Heart right ventricle (tissue), 16 donors: Measurements from ENCODE around the gene MASP1. TPM values are rescaled to one million over a fixed set of nuclear protein-coding genes. Genes with fewer than 3 reads are reported as not detected.

Experiments
- ATAC-seq, 8 donors: fragments of 200-7000 bp; cut with Tn5 transposase; one replicate each; pipeline ENCODE4 v1.9.1; 2020; ENCODE audit warnings: mild to moderate bottlenecking in 8 of 8, moderate library complexity in 8 of 8, moderate number of reproducible peaks in 1 of 8
- DNase-seq, 2 donors: peaks; one replicate each; pipeline ENCODE4 v3.0.0-alpha.2; 2020
- H3K27ac ChIP-seq, 10 donors: fragments of 200-600 bp; sonication (generic) in 2 of 10; one replicate each; pipeline versions ENCODE4 v1.5.0 to v1.8.0; 2020 to 2022; ENCODE audit warnings: mild to moderate bottlenecking in 3 of 10
- H3K27me3 ChIP-seq, 7 donors: fragments of 200-600 bp; one replicate each; pipeline ENCODE4 v1.8.0; 2021 to 2022; ENCODE audit warnings: mild to moderate bottlenecking in 2 of 7
- H3K36me3 ChIP-seq, 9 donors: fragments of 200-600 bp; sonication (generic) in 1 of 9; one replicate each; pipeline versions ENCODE4 v1.5.0 to v1.8.0; 2020 to 2022; ENCODE audit warnings: mild to moderate bottlenecking in 2 of 9
- H3K4me1 ChIP-seq, 9 donors: fragments of 200-600 bp; sonication (generic) in 1 of 9; one replicate each; pipeline versions ENCODE4 v1.5.0 to v1.8.0; 2020 to 2022; ENCODE audit warnings: mild to moderate bottlenecking in 4 of 9
- H3K4me3 ChIP-seq, 10 donors: fragments of 200-600 bp; sonication (generic) in 2 of 10; one replicate each; pipeline versions ENCODE4 v1.5.0 to v1.8.0; 2020 to 2022; ENCODE audit warnings: mild to moderate bottlenecking in 7 of 10, moderate library complexity in 2 of 10
- H3K9me3 ChIP-seq, 11 donors: fragments of 200-600 bp in 10 of 11; sonication (generic) in 2 of 11; one replicate each; pipeline versions ENCODE4 v1.5.0 to v1.8.0; 2013 to 2022; ENCODE audit warnings: mild to moderate bottlenecking in 2 of 11, control low read depth in 1 of 11, moderate library complexity in 1 of 11
- WGBS, 2 donors: extraction: QIAGEN DNeasy Blood & Tissue Kit; methylation state at CpG; one replicate each; pipeline ENCODE4 v1.1.7; 2013; ENCODE audit warnings: inconsistent platforms in 1 of 2; 5-methylcytosine and 5-hydroxymethylcytosine counted together
- intact Hi-C, 10 donors: fragments of 100-400 bp; cut with DNase I; formaldehyde crosslinking; loops; one replicate each; pipeline versions ENCODE4 v1.11.1 to v1.14.2; 2022
- polyA plus RNA-seq, 2 donors: library from polyadenylated mRNA; stranded (reverse); fragments of 200-250 nt; gene quantifications; one replicate each; pipeline ENCODE4 v1.2.3, GENCODE V29; 2013
- total RNA-seq, 10 donors: library from RNA; stranded (reverse); fragmentation: NEBNext Ultra II Directional in 3 of 10; extraction: Animal tissue kit (Norgen Biotek cat#: 25700) in 3 of 10; gene quantifications; one replicate each; pipeline versions ENCODE4 v1.2.1 to v1.2.4, GENCODE V29; 2021 to 2023
- TF ChIP-seq, protein P1 (sequence below), 9 donors: fragments of 200-600 bp; sonication (generic) in 2 of 9; IDR thresholded peaks; one replicate each; pipeline versions ENCODE4 v1.5.0 to v1.8.0; 2021 to 2022; ENCODE audit warnings: antibody characterized with exemption in 9 of 9, mild to moderate bottlenecking in 5 of 9, moderate library complexity in 1 of 9
- donor health status: Arrhythmogenic right ventricular cardiomyopathy.
- donor health status: ischemic (EF 13 %, LVEDD 7.1; RV severe dilation, severe dysfunction).
- donor health status: healthy with polysubstance abuse.
- donor health status: DM: no; HTN: yes; CAD: no.
- donor health status: DM: no; HTN: no; CAD: no.
- donor health status: ischemic (EF 25% LVEDD 6.9; RV normal size, moderate dysfunction).
- donor health status: ischemic (EF 25% LVEDD 5.7; RV mildly dilated, moderate dysfunction).
- donor health status: healthy.
- donor health status: DM: yes; HTN: yes; CAD: no.
- donor health status: Ischemic cardiomyopathy.
- donor health status: ischemic (EF 35%, LVEDD 5.7; RV mildly dilated, moderate dysfunction).
- donor health status: nonischemic (EF 11% LVEDD 7.7; RV severe dilation, severe dysfunction).
- donor health status: DM: yes; HTN: yes; CAD: no.
- donor health status: PGD.
- donor health status: ischemic (EF 29% LVEDD 5.4; RV normal size, mild dysfunction).
- donor health status: nonischemic (EF 23%, LVEDD 6.1; RV moderate dilation, normal function).

The MASP1 gene
- total and polyA plus RNA-seq, 12 donors = 51.5 to 274 (median 211) TPM

DNA sequence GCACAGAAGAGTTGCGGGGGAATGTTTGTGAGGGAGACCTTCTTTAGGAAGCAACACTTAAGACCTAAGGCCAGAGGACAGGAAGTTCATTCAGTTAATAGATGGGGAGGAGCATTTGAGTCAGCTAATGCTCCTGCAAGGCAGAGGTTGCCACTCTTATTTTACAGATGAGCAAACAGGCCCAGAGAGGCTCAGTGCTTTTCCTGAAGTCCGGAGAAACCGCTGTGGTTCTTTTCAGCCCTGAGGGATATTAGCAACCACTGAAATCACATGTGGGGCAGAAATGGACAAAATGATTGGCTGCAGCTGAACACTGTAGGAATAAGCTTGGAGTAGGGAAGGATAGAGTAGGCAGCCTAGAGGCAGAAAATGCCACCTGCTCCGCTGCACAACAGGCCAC is 43.4 kb upstream of the MASP1 start:
- 91 to 95% methylated on average over 4 of the region's 4 CpGs for WGBS, 2 donors
- Histone ChIP-seq H3K9me3 (no peaks in the 10 kb centered on the region), H3K27ac (no peak overlapping the region), H3K4me1 (no peaks in the 10 kb centered on the region), H3K27me3 (peaks cover 0 to 6% (median 0%) of the 10 kb centered on the region in 7 donors), H3K4me3 (no peak overlapping the region), H3K36me3 (no peaks in the 10 kb centered on the region)
- TF ChIP-seq, protein P1, sequence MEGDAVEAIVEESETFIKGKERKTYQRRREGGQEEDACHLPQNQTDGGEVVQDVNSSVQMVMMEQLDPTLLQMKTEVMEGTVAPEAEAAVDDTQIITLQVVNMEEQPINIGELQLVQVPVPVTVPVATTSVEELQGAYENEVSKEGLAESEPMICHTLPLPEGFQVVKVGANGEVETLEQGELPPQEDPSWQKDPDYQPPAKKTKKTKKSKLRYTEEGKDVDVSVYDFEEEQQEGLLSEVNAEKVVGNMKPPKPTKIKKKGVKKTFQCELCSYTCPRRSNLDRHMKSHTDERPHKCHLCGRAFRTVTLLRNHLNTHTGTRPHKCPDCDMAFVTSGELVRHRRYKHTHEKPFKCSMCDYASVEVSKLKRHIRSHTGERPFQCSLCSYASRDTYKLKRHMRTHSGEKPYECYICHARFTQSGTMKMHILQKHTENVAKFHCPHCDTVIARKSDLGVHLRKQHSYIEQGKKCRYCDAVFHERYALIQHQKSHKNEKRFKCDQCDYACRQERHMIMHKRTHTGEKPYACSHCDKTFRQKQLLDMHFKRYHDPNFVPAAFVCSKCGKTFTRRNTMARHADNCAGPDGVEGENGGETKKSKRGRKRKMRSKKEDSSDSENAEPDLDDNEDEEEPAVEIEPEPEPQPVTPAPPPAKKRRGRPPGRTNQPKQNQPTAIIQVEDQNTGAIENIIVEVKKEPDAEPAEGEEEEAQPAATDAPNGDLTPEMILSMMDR (IDR thresholded peaks at IDR 0.05) = no peak
- no peak for ATAC-seq
- intact Hi-C loops = no loop called here
- DNase-seq = no peak

DNA sequence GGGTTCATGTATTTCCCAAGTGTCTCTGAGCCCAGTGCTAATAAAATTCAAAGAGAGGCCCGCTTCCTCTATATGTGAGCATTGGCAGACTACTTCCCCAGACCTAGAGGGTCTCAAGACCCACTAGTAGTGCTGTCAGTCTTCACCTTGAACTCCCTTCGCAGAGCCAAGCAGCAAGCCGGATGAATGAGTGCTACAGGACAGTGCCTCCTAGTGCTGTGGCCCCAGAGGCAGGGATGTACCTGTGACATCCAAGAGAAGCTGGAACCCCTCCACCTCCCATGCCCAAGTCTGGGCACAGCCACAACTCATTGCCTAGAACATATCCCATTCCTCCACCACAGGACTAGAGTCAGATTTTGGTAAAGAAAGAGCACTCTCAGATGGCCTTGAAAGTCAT is 37.2 kb upstream of the MASP1 start:
- no peak overlapping the region for H3K27ac ChIP-seq
- H3K9me3 ChIP-seq = no peaks in the 10 kb centered on the region
- H3K36me3 ChIP-seq = no peaks in the 10 kb centered on the region
- intact Hi-C loops = loop anchor here in 1 of 10 donors (10.0 kb wide), 1 partner anchor 1676 kb away; no protein-coding TSS in a partner anchor
- DNase-seq = no peak
- WGBS, 2 donors = 91% methylated on average over 3 of the region's 3 CpGs
- peaks cover 0 to 15% (median 5%) of the 10 kb centered on the region in 7 donors for H3K27me3 ChIP-seq
- no peak for ATAC-seq
- H3K4me3 ChIP-seq = no peak overlapping the region
- no peaks in the 10 kb centered on the region for H3K4me1 ChIP-seq
- TF ChIP-seq, protein P1 (IDR thresholded peaks at IDR 0.05) = no peak

DNA sequence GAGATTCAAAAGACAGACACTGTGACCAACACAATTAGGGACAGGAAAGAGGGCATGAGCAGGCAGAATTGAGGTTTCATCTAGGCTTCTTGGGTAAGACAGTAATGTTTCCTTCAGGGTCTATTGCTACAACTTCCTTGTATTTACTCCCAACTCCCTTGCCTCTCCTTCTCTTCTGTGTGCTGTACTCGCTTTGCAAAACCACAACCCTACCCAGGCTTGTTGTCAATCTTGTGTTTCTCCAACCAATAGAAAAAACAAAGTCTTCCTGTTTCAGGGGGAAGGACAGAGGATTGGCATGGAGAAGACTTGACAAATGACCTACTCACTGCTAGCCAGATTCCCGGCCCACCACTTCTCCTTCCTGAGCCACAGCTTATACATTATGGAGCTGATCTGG is 36.3 kb upstream of the MASP1 start:
- H3K9me3 ChIP-seq = no peaks in the 10 kb centered on the region
- H3K36me3 ChIP-seq = no peaks in the 10 kb centered on the region
- no peak overlapping the region for H3K27ac ChIP-seq
- TF ChIP-seq, protein P1 (IDR thresholded peaks at IDR 0.05) = no peak
- H3K4me1 ChIP-seq = no peaks in the 10 kb centered on the region
- intact Hi-C loops = loop anchor here in 1 of 10 donors (10.0 kb wide), 1 partner anchor 1677 kb away; no protein-coding TSS in a partner anchor
- peaks cover 0 to 15% (median 5%) of the 10 kb centered on the region in 7 donors for H3K27me3 ChIP-seq
- H3K4me3 ChIP-seq = no peak overlapping the region
- no peak for DNase-seq
- WGBS, 2 donors = 79 to 82% methylated on average over 2 of the region's 2 CpGs
- no peak for ATAC-seq

DNA sequence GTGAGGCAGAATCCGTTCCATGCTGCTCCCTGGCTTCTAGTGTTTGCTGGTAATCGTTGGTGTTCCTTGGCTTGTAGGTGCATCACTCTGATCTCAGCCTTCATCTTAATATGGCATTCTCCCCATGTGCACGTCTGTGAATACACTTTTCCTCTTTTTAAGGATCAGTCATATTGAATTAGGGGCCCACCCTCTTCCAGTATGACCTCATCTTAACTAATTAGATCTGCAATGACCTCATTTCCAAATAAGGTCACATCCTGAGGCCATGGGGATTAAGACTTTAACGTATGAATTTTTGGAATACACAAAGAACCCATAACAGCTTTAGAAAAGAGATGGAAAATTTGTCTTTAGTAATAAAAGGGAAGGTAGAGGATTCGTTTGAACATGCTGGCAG is 34.1 kb upstream of the MASP1 start:
- Histone ChIP-seq H3K36me3 (no peaks in the 10 kb centered on the region), H3K27me3 (peaks cover 0 to 15% (median 5%) of the 10 kb centered on the region in 7 donors), H3K9me3 (no peaks in the 10 kb centered on the region), H3K4me3 (no peak overlapping the region), H3K27ac (no peak overlapping the region), H3K4me1 (no peaks in the 10 kb centered on the region)
- 66 to 78% methylated on average over 5 of the region's 5 CpGs for WGBS, 2 donors
- intact Hi-C loops = loop anchor here in 1 of 10 donors (10.0 kb wide), 1 partner anchor 1679 kb away; no protein-coding TSS in a partner anchor
- TF ChIP-seq, protein P1 (IDR thresholded peaks at IDR 0.05) = no peak
- ATAC-seq = no peak
- DNase-seq = no peak
